ENCODE measurements around the gene TEAD1. TPM values are rescaled to one million over a fixed set of nuclear protein-coding genes. Genes with fewer than 3 reads are reported as not detected.

Gene TEAD1
- polyA plus RNA-seq, 1 experiment = 113 TPM

DNA sequence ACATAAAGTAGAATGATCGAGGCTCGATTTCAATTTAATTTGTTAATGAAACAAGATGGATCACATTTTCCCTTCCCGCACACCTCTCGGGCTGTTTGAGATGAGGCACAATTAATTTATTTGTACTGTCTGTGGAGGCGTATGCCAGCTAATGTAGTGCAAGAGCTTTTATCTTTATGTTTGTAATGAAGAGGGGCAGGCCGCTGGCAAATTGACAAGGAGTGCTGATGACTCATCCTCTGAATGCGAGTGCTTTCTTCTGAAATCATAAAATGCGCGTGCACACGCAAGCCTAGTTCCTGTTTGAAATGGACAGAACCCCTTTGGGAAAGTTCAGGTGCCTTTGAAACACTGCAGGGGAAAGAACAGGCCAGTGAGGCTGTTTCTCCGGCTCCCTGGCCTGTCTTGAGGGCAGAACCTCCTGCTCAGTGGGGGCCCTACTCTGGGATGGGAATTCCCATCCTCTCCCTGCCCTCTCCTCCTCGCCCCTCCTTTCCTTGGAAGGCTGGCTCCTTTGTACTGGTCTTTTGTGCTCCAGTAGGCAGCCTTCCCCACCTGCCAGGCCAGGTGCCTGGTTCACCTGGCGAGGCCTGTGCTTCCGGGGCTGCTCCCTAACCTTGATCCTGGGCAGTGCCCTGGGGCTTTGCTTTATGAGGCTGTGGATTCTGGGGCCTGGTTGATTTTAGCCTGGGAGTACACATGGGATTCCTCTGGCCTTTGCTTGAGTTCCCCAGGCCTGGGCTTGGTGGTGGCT lies 50.3 kb downstream of the TEAD1 start:
- POLR2A ChIA-PET = interaction anchor here (0.6 to 0.9 kb wide), 2 partner anchors 68 to 116 kb away, joined by 3 to 6 read pairs; no protein-coding TSS in a partner anchor
- Histone ChIP-seq H3K4me3 (ENCODE audit: low read depth, low read length) (no peak overlapping the region), H3K27ac (ENCODE audit: low read depth, low read length) (peak overlapping the region; percentile 78), H3K27me3 (ENCODE audit: control insufficient read depth, insufficient read depth, low read length) (no peaks in the 10 kb centered on the region), H3K9me3 (ENCODE audit: control insufficient read depth, insufficient read depth, low read length) (no peaks in the 10 kb centered on the region)
- peak; percentile 83 for DNase-seq (ENCODE audit: low read depth, low spot score)
- CTCF ChIA-PET = no interaction called here
- TF ChIP-seq, protein P1, sequence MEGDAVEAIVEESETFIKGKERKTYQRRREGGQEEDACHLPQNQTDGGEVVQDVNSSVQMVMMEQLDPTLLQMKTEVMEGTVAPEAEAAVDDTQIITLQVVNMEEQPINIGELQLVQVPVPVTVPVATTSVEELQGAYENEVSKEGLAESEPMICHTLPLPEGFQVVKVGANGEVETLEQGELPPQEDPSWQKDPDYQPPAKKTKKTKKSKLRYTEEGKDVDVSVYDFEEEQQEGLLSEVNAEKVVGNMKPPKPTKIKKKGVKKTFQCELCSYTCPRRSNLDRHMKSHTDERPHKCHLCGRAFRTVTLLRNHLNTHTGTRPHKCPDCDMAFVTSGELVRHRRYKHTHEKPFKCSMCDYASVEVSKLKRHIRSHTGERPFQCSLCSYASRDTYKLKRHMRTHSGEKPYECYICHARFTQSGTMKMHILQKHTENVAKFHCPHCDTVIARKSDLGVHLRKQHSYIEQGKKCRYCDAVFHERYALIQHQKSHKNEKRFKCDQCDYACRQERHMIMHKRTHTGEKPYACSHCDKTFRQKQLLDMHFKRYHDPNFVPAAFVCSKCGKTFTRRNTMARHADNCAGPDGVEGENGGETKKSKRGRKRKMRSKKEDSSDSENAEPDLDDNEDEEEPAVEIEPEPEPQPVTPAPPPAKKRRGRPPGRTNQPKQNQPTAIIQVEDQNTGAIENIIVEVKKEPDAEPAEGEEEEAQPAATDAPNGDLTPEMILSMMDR (IDR thresholded peaks at IDR 0.05; ENCODE audit: low read depth, low read length) = no peak

DNA sequence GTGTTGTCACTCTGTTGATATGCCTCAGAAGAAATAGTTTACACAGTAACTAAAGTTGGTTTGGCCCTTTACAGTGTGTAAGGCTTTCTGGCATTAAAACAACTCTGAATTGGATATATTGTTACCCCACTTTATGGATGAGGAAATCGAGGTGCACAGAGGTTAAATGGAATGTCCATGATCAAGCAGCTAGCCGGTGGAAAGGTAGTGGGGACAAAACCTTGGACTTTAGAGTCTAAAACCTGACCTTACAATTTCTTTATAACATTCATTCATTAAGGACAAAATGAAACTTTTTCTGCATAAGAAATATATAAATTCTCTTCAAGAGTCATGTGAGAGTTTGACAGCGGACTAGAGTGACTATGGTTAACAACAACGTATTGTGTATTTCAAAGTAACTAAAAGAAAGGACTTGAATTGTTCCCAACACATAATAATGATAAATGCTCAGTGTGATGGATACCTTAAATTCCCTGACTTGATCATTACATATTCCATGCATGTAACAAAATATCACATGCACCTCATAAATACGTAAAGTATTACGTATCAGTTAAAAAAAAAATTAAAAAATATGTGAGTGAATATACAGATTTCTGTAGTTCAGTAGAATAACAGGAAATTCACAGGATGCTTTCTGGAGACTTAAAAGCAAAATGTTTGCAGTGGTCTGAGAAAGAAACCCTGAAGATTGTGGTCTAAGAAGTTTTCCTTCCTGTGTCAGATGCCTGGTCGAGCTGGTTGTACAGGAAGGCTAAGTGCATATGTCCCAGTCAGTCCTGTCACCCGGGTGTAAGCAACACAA lies 51.0 kb downstream of the TEAD1 start:
- no peaks in the 10 kb centered on the region for H3K27me3 ChIP-seq (ENCODE audit: control insufficient read depth, insufficient read depth, low read length)
- CTCF ChIA-PET = no interaction called here
- peak overlapping the region; percentile 78 for H3K27ac ChIP-seq (ENCODE audit: low read depth, low read length)
- POLR2A ChIA-PET = no interaction called here
- no peak for DNase-seq (ENCODE audit: low read depth, low spot score)
- H3K4me3 ChIP-seq (ENCODE audit: low read depth, low read length) = no peak overlapping the region
- TF ChIP-seq, protein P1 (IDR thresholded peaks at IDR 0.05; ENCODE audit: low read depth, low read length) = no peak
- H3K9me3 ChIP-seq (ENCODE audit: control insufficient read depth, insufficient read depth, low read length) = no peaks in the 10 kb centered on the region

DNA sequence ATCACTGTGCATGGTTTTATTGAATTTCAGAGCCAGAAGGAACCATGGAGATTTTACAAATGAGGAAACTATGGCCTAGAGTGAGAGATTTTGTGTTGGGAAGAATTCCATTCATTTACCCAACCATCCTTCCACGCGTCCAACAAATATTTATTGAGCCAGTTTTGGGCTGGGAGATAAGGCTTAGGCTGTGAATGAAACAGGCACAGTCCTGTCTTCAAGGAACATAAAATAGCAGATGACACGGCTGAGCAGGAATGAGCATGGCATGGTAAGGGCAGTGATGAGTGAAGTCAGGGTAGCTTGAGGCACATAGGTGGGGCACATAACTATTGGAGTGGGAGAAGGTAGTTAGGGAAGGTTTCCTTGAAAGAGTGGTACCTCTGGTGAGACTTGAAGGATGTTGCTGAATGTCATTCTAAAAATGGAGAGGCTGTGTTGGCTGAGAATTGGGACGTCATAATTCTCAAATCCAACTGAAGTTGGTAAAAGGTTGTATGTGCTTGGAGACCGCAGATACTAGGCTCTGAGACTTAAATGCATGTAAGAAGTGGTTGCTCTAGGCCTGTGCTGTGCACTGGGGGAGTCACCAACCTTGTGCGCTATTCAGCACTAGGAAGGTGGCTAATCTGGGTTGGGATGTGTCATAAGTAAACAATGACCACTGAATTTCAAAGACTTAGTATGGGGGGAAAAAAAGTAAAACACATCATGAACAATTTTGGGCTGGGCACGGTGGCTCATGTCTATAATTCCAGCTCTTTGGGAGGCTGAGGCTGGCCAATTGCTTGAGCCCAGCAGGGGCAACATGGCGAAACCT lies 51.9 kb downstream of the TEAD1 start:
- no peaks in the 10 kb centered on the region for H3K27me3 ChIP-seq (ENCODE audit: control insufficient read depth, insufficient read depth, low read length)
- CTCF ChIA-PET = no interaction called here
- TF ChIP-seq, protein P1 (IDR thresholded peaks at IDR 0.05; ENCODE audit: low read depth, low read length) = no peak
- H3K4me3 ChIP-seq (ENCODE audit: low read depth, low read length) = no peak overlapping the region
- POLR2A ChIA-PET = no interaction called here
- no peak overlapping the region for H3K27ac ChIP-seq (ENCODE audit: low read depth, low read length)
- H3K9me3 ChIP-seq (ENCODE audit: control insufficient read depth, insufficient read depth, low read length) = no peaks in the 10 kb centered on the region
- no peak for DNase-seq (ENCODE audit: low read depth, low spot score)

DNA sequence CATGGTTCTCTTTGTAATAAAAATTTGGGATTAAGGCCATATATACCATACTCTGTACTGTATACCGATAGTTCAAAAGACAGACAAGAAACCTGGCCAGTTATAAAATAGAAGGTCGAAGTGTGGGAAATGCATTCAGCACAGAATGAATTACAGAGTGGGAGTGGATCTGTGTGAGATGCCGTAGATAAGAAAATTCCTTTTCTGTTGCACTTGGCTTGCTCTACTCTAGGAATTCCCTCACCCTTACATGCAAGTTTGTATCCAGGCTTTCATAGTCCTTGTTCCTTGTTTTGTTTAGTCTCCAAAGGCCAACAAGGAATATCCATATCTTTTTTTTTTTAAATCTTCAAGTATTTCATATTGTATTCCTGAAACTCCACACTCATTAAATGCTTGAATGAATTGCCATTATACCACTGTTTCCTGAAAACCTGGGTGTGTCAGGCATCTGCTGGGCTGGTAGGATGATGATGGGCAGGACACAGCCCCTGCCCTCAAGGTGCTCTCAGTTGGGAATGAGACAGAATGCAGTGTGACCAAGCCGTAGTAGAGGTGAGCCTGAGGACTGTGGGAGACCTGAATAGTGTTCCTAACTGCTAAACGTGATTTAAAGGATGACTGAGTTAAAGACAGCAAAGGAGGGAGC lies 53.5 kb downstream of the TEAD1 start:
- no peaks in the 10 kb centered on the region for H3K27me3 ChIP-seq (ENCODE audit: control insufficient read depth, insufficient read depth, low read length)
- POLR2A ChIA-PET = no interaction called here
- no peak overlapping the region for H3K27ac ChIP-seq (ENCODE audit: low read depth, low read length)
- H3K4me3 ChIP-seq (ENCODE audit: low read depth, low read length) = no peak overlapping the region
- CTCF ChIA-PET = interaction anchor here (0.6 kb wide), 1 partner anchor 187 kb away, joined by 3 read pairs; no protein-coding TSS in a partner anchor
- no peaks in the 10 kb centered on the region for H3K9me3 ChIP-seq (ENCODE audit: control insufficient read depth, insufficient read depth, low read length)
- TF ChIP-seq, protein P1 (IDR thresholded peaks at IDR 0.05; ENCODE audit: low read depth, low read length) = no peak
- DNase-seq (ENCODE audit: low read depth, low spot score) = no peak

Data from AG04450 (cell line).